Stimulated activated CD4-positive, alpha-beta T cell treated with anti-CD3 and anti-CD28 coated beads, Interleukin-2, amount 100 ng/mL, for 48 hours (primary cell): Measurements from ENCODE around the gene ZNF438.
"Not testable (repeated sequence)": the region's sequence is repeated elsewhere in the genome, so short reads cannot be mapped to it uniquely, and the experiment has no call there.

Source experiments
- DNase-seq, 2 donors: peaks; one replicate each; pipeline ENCODE4 v3.0.0-alpha.2; 2020

Gene ZNF438

GRCh38 chr10:31031558-31032257, at the start of gene ZNF438:
Gene ZNF438, minus strand, starts transcription at chr10:31031865. Its CDS starts 154,831 bp downstream, at chr10:30877034.
- DNase-seq = peak; percentile 89 to 96

GRCh38 chr10:31076610-31076988, 44.9 kb upstream of the ZNF438 start:
- no peak for DNase-seq

GRCh38 chr10:31075881-31076609, 44.4 kb upstream of the ZNF438 start:
- no peak for DNase-seq

GRCh38 chr10:31075434-31075833, 43.8 kb upstream of the ZNF438 start:
- no peak for DNase-seq

- no peak for DNase-seq
These were observed 43.0 kb upstream of the ZNF438 start for GRCh38 chr10:31074722-31075086.

- no peak for DNase-seq
These were observed 42.5 kb upstream of the ZNF438 start for GRCh38 chr10:31073996-31074721.

- DNase-seq = no peak
These were observed 41.5 kb upstream of the ZNF438 start for GRCh38 chr10:31073211-31073610.

GRCh38 chr10:31072451-31072850, 40.8 kb upstream of the ZNF438 start:
- no peak for DNase-seq

GRCh38 chr10:31071232-31072005, 39.8 kb upstream of the ZNF438 start:
- DNase-seq = no peak

- no peak for DNase-seq
These were observed 39.0 kb upstream of the ZNF438 start for GRCh38 chr10:31070691-31071090.

- no peak for DNase-seq
These were observed 38.4 kb upstream of the ZNF438 start for GRCh38 chr10:31070025-31070424.

- no peak for DNase-seq
These were observed 37.7 kb upstream of the ZNF438 start for GRCh38 chr10:31069411-31069810.

GRCh38 chr10:31064348-31064747, 32.7 kb upstream of the ZNF438 start:
- no peak for DNase-seq

- no peak for DNase-seq
These were observed 32.2 kb upstream of the ZNF438 start for GRCh38 chr10:31063841-31064240.

- no peak for DNase-seq
These were observed 31.2 kb upstream of the ZNF438 start for GRCh38 chr10:31062856-31063255.

- no peak for DNase-seq
These were observed 30.3 kb upstream of the ZNF438 start for GRCh38 chr10:31061941-31062340.

- no peak for DNase-seq
These were observed 27.4 kb upstream of the ZNF438 start for GRCh38 chr10:31058795-31059703.

- not testable (repeated sequence) for DNase-seq
These were observed 25.0 kb upstream of the ZNF438 start for GRCh38 chr10:31056678-31057077.

GRCh38 chr10:31055573-31056251, 24.0 kb upstream of the ZNF438 start:
- DNase-seq = no peak

- DNase-seq = no peak
These were observed 20.0 kb upstream of the ZNF438 start for GRCh38 chr10:31051703-31052102.

- no peak for DNase-seq
These were observed 11.0 kb upstream of the ZNF438 start for GRCh38 chr10:31042670-31043069.
